GM19372 (cell line): ENCODE measurements around the gene AUP1.

Experiments used
- ATAC-seq: cut with Tn5 transposase; IDR thresholded peaks from one replicate; pipeline ENCODE4 v1.9.1; 2021; ENCODE audit warnings: mild to moderate bottlenecking, low read depth, moderate library complexity; ENCODE audit not compliant: unreplicated experiment

The AUP1 gene

GRCh38 chr2:74538881-74539339 is 9.4 kb upstream of the AUP1 start:
- no peak for ATAC-seq

DNA sequence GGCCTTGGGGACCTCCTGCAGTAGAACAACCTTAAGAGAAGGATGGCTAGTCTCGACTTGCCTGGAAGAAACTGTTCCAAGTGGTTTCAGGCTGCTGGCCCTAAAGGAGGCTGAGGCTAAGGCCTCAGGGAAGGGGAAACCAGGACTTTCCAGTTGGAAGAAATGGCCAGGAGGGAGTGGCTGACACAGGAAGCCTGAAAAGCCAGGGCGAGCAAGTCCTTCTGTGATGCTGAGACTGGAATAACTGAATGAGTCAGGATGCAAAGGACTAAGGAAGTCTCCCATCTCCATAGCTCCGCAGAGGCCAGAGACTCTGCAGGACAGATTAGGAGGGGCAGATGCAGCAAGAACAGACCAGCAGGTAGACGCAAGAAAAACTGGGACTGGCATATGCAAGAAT is 7.6 kb upstream of the AUP1 start:
- no peak for ATAC-seq

- ATAC-seq: no peak
Measured at GRCh38 chr2:74536166-74536950, 6.9 kb upstream of the AUP1 start.

DNA sequence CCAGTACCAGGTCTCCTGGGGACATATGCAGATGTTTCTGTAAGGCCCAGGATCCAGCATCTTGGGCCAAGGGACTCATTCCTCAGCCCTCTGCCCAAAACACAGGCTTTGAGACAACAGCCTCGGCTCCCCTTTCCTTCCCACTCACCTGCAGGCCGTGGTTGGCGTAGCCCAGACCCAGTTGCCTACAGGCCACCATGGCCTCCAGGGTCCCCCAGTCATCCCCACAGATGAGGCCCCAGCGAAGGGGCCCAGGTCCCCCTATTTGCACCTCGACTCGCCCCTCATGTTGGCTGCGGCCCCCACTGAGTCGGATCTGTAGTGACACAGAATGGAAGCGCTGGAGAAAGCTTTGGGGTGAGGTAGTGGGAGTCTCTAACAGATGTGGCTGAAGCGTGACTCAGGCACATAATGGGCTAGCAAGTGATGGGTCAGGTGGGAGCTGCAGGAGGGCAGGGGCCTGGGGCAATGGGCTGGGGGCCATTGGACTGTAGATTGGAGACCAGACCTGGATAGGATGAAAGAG is 6.0 kb upstream of the AUP1 start:
- ATAC-seq: no peak

- no peak for ATAC-seq
Measured at GRCh38 chr2:74534411-74534810, 4.9 kb upstream of the AUP1 start.

GRCh38 chr2:74533464-74533863 is 4.0 kb upstream of the AUP1 start:
- no peak for ATAC-seq

DNA sequence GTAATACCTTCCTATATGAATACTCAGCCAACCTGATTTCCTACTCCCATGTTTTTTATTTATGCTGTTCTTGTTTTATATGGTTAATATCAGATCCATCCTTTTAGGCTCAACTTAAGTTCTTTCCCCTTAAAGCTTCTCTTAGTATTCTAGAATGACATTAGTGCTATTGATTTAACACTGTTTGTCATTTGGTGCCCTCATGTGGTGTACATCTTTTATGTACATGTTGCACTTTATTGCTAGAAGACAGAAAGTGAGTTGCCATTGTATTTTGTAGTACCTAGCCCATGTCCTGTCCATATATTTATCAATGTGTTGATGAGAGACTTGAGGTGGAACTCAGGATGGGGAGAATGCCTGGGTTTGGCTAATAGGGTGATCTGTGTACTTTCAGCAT is 2.7 kb upstream of the AUP1 start:
- ATAC-seq: no peak

- no peak for ATAC-seq
Measured at GRCh38 chr2:74531666-74532065, 2.2 kb upstream of the AUP1 start.

DNA sequence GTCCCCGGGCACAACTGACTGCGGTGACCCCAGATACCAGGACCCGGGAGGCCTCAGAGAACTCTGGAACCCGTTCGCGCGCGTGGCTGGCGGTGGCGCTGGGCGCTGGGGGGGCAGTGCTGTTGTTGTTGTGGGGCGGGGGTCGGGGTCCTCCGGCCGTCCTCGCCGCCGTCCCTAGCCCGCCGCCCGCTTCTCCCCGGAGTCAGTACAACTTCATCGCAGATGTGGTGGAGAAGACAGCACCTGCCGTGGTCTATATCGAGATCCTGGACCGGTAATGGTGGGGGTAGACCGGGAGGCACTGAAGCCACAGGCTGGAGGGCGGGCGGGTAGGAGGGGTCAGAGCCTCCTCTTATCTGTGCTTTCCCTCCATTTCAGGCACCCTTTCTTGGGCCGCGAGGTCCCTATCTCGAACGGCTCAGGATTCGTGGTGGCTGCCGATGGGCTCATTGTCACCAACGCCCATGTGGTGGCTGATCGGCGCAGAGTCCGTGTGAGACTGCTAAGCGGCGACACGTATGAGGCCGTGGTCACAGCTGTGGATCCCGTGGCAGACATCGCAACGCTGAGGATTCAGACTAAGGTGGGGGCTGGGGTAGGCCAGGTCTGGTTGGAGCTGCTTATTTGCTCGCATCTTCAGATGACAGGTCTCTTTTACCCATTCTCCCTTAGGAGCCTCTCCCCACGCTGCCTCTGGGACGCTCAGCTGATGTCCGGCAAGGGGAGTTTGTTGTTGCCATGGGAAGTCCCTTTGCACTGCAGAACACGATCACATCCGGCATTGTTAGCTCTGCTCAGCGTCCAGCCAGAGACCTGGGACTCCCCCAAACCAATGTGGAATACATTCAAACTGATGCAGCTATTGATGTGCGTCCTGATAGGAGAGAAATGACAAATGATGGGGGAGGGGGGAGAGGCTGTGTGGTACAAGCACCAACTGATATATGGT is 1.0 kb upstream of the AUP1 start:
- ATAC-seq: peak; percentile 28

- peak; percentile 0 for ATAC-seq
Measured at GRCh38 chr2:74528600-74529356, 728 bp downstream of the AUP1 start.

- ATAC-seq: no peak
Measured at GRCh38 chr2:74527741-74528140, 1.8 kb downstream of the AUP1 start.

- no peak for ATAC-seq
Measured at GRCh38 chr2:74526649-74527230, 2.8 kb downstream of the AUP1 start.

- ATAC-seq: no peak
Measured at GRCh38 chr2:74525717-74526648, 3.5 kb downstream of the AUP1 start, which contains the start of gene DQX1. Gene DQX1 (minus strand): TSS chr2:74526231. CDS start chr2:74525729, 502 bp downstream.

DNA sequence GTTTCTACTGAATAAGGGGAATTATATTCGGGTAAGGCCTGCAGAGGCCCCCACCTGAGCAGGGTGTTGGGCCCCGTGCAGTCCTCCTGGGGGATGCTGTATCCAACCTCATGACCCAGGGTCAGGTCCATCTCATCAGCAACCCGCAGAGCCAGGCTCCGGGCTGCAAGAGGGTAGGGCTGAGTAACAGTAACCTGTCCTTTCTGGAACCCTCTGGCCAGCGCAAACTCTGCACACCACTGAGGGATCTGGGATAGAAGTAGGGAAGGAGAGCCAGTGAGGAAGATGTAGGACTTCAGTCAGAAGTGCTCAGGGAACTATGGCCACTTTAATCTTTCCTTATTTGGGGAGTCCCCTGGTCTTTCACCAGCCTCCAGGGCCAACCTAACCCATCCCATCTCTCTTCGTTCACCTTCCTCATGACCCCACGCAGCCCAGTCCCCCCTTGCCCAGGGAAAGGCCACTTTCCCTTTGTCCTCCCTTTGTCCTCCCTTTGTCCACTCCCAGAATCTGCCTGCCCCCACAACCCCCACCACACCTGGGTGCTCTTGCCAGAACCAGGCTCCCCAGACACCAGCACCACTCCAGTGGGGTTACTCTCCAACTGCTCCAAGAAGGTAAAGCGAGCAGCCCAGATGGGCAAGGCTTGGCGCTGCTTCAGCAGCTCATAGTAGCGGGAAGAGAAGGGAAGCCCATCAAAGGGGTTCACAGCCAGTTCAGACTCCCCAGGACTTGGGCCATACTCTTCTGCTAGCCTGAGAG is 4.4 kb downstream of the AUP1 start:
- ATAC-seq: no peak

GRCh38 chr2:74524005-74524404 is 5.5 kb downstream of the AUP1 start:
- ATAC-seq: no peak

- ATAC-seq: no peak
Measured at GRCh38 chr2:74522516-74522915, 7.0 kb downstream of the AUP1 start.

- ATAC-seq: no peak
Measured at GRCh38 chr2:74516650-74517049, 12.9 kb downstream of the AUP1 start.

DNA sequence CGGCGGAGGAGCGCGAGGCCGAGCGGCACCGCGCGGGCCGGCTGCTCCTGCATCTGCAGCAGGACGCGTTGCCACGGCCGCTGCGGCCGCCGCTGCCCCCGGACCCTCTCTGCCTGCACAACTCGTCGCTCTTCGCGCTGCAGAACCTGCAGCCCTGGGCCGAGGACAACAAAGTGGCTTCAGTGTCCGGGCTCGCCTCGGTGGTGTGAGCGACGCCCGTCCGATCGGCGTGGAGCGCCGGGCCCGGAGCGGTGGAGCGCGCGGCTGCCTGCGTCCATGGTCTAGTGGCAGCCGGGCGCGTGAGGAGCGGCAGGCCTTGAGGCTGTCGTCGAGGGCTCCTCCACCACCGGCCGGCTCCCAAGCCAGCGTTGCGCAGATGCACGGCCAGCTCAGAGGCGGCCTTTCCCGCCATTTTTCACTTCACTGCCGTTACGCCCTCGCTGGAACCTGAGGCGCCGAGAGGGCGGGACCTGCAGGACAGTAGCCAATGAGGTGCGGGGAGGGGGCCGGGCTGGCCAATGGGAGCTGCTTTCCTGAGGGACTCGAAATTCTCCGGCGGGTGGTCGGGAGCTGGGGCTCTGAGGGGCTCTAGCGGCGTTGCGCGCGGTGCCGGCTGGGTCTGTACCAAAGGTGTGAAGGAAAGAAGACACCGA is 13.4 kb downstream of the AUP1 start:
- ATAC-seq: peak; percentile 75
